Calu3 (cell line): ENCODE data around the gene LIX1L. TPM values are rescaled to one million over a fixed set of nuclear protein-coding genes. Genes with fewer than 3 reads are reported as not detected.

ENCODE experiments used
- BruUV-seq: library from RNA; stranded (reverse); fragments of 400-500 nt; replicated peaks from 2 replicates; lab custom pipeline; 2021; lab: Mats Ljungman, UMichigan
- CTCF ChIA-PET: fragments of 300-600 bp; sonication (Branson Sonifier 250); formaldehyde crosslinking; loops from one replicate; lab custom pipeline; 2022; ENCODE audit warnings: antibody characterized with exemption; lab: Charles Lee
- DNase-seq: peaks from one replicate; pipeline ENCODE4 v3.0.0; 2022
- H3K27ac Mint-ChIP-seq: one replicate; pipeline ENCODE4 v1.8.0; 2022; ENCODE audit warnings: mixed read lengths; ENCODE audit not compliant: unreplicated experiment
- H3K27me3 Mint-ChIP-seq: one replicate; pipeline ENCODE4 v1.8.0; 2022; ENCODE audit warnings: mixed read lengths; ENCODE audit not compliant: unreplicated experiment
- H3K36me3 Mint-ChIP-seq: one replicate; pipeline ENCODE4 v1.8.0; 2022; ENCODE audit warnings: mild to moderate bottlenecking, moderate library complexity, mixed read lengths; ENCODE audit not compliant: insufficient read depth, unreplicated experiment
- H3K4me1 Mint-ChIP-seq: one replicate; pipeline ENCODE4 v1.8.0; 2022; ENCODE audit warnings: mild to moderate bottlenecking, low read depth, mixed read lengths; ENCODE audit not compliant: unreplicated experiment
- H3K4me3 Mint-ChIP-seq: one replicate; pipeline ENCODE4 v1.8.0; 2022; ENCODE audit warnings: mild to moderate bottlenecking, low read depth, moderate library complexity, mixed read lengths; ENCODE audit not compliant: unreplicated experiment
- H3K9me3 Mint-ChIP-seq: one replicate; pipeline ENCODE4 v1.8.0; 2022; ENCODE audit warnings: low read depth, mixed read lengths; ENCODE audit not compliant: unreplicated experiment
- intact Hi-C: fragments of 100-400 bp; cut with micrococcal nuclease; formaldehyde crosslinking; loops from one replicate; pipeline ENCODE4 v1.10.0; 2022; ENCODE audit not compliant: unreplicated experiment
- total RNA-seq: library from RNA; stranded (reverse); gene quantifications from 2 replicates; pipeline ENCODE4 v1.2.3, GENCODE V29; 2022
- TF ChIP-seq, protein P1 (sequence below): fragments of 200-600 bp; IDR thresholded peaks from one replicate; pipeline ENCODE4 v1.8.0; 2022; ENCODE audit warnings: antibody characterized with exemption; ENCODE audit not compliant: unreplicated experiment

Gene LIX1L
- total RNA-seq, 1 experiment from 2014 or later = 7.2 TPM

DNA sequence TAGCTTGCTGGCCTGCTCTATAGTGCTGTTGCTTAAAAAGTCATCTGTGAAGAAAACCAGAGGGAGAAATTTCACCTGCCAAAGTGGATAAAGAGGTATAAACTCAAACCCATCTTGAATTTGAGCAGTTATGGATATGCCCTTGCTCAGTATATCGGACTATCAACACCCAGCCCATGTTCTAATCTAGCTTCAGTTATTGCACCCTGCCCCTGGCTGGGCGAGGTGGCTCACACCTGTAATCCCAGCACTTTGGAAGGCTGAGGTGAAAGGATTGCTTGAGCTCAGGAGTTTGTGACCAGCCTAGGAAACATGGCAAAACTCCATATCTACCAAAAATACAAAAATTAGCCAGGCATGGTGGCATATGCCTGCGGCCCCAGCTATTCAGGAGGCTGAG, 13.3 kb downstream of the LIX1L start:
- Mint-ChIP-seq H3K4me1 (no peaks in the 10 kb centered on the region), H3K36me3 (no peaks in the 10 kb centered on the region), H3K27me3 (no peaks in the 10 kb centered on the region), H3K4me3 (no peak overlapping the region), H3K27ac (no peak overlapping the region), H3K9me3 (no peaks in the 10 kb centered on the region)
- DNase-seq = no peak
- BruUV-seq = no TSS peak
- intact Hi-C loops = no loop called here
- TF ChIP-seq, protein P1, sequence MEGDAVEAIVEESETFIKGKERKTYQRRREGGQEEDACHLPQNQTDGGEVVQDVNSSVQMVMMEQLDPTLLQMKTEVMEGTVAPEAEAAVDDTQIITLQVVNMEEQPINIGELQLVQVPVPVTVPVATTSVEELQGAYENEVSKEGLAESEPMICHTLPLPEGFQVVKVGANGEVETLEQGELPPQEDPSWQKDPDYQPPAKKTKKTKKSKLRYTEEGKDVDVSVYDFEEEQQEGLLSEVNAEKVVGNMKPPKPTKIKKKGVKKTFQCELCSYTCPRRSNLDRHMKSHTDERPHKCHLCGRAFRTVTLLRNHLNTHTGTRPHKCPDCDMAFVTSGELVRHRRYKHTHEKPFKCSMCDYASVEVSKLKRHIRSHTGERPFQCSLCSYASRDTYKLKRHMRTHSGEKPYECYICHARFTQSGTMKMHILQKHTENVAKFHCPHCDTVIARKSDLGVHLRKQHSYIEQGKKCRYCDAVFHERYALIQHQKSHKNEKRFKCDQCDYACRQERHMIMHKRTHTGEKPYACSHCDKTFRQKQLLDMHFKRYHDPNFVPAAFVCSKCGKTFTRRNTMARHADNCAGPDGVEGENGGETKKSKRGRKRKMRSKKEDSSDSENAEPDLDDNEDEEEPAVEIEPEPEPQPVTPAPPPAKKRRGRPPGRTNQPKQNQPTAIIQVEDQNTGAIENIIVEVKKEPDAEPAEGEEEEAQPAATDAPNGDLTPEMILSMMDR = no peak
- CTCF ChIA-PET = interaction anchor here (0.7 to 1.4 kb wide), 3 partner anchors 14 to 224 kb away, joined by 3 to 4 read pairs (median 4); partner anchors contain the start of gene LIX1L

DNA sequence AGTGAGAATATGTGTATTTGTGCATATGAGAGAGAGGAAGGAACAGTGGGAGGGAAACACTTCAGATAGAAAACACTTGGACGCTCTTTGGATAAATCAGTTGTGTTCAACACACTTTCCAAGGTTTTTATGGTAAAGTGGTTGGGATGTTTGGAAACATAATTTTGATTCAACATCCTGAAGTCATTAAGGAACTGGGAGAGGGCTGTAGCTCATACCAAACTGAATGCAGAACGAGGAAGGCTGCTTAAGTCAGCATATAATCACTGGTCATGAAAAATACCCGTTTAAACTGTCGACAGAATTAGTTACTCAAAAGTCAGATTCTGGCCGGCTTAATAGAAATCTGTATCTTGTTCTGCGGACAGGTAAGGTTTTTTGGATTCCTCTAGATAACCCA, 14.9 kb downstream of the LIX1L start:
- no peaks in the 10 kb centered on the region for H3K27me3 Mint-ChIP-seq
- CTCF ChIA-PET = interaction anchor here (1.9 kb wide), 1 partner anchor 16 kb away, joined by 6 read pairs; the partner anchor contains the start of gene RBM8A
- H3K9me3 Mint-ChIP-seq = no peaks in the 10 kb centered on the region
- BruUV-seq = no TSS peak
- intact Hi-C loops = no loop called here
- TF ChIP-seq, protein P1 = no peak
- no peaks in the 10 kb centered on the region for H3K4me1 Mint-ChIP-seq
- DNase-seq = no peak
- H3K36me3 Mint-ChIP-seq = no peaks in the 10 kb centered on the region
- no peak overlapping the region for H3K4me3 Mint-ChIP-seq
- no peak overlapping the region for H3K27ac Mint-ChIP-seq

DNA sequence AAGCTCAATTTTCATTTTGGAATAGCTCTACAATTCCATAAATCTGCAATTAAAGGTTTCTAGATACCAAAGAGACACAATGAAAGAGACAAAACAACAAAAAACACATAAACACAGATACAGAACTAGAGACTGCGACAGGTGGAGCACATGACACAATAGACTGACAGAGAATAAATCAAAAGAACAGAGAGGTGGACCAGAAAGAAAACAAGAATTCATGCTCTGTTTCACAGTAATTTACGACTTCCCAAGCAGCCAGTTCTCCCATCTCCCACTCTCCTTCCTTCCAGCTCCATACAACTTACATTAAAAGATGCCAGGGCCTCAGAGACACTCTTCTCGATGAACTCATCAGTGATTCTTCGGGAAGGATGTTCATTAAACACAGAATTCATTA, 15.4 kb downstream of the LIX1L start:
- CTCF ChIA-PET = interaction anchor here (1.9 kb wide), 1 partner anchor 15 kb away, joined by 6 read pairs; the partner anchor contains the start of gene RBM8A
- no peak overlapping the region for H3K27ac Mint-ChIP-seq
- no TSS peak for BruUV-seq

DNA sequence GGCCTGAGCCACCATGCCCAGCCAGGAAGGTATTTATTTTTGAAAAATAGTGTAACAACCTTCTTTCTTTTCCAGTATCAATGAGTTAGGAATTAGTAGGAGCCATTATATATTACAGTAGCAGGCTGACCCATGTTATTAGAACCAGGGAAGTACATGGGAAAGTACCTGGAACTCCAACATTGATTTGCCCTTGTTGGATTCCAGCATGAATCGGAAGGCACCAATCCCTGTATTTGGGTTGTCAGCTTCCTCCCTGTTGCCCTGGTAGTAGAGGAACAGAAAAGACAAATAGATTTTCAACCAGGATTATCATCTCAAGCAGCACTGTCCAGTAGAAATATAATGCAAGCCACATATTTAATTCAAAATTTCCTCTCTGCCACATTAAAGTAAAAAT, 20.4 kb downstream of the LIX1L start:
- no peaks in the 10 kb centered on the region for H3K27me3 Mint-ChIP-seq
- CTCF ChIA-PET = interaction anchor here (2.1 kb wide), 1 partner anchor 10 kb away, joined by 5 read pairs; the partner anchor contains the start of gene RBM8A
- H3K9me3 Mint-ChIP-seq = no peaks in the 10 kb centered on the region
- no peaks in the 10 kb centered on the region for H3K4me1 Mint-ChIP-seq
- TF ChIP-seq, protein P1 = no peak
- DNase-seq = no peak
- H3K27ac Mint-ChIP-seq = no peak overlapping the region
- H3K4me3 Mint-ChIP-seq = no peak overlapping the region
- H3K36me3 Mint-ChIP-seq = no peaks in the 10 kb centered on the region
- intact Hi-C loops = no loop called here
- no TSS peak for BruUV-seq

More for the DNA sequence above, 15.4 kb downstream of the LIX1L start:
- H3K4me1 Mint-ChIP-seq = no peaks in the 10 kb centered on the region
- no peak for DNase-seq
- no peaks in the 10 kb centered on the region for H3K36me3 Mint-ChIP-seq
- H3K27me3 Mint-ChIP-seq = no peaks in the 10 kb centered on the region
- TF ChIP-seq, protein P1 = no peak
- intact Hi-C loops = no loop called here
- H3K4me3 Mint-ChIP-seq = no peak overlapping the region
- H3K9me3 Mint-ChIP-seq = no peaks in the 10 kb centered on the region
